Stimulated activated CD4-positive, alpha-beta T cell treated with anti-CD3 and anti-CD28 coated beads, Interleukin-1b, Interleukin-23, amount 100 ng/mL, for 1 hour (primary cell): Measurements from ENCODE around the gene LMOD3.
A peak's percentile ranks its signal among the peaks of the same experiment; 100 is the strongest.

Experiments
- DNase-seq, 2 donors: peaks; one replicate each; pipeline ENCODE4 v3.0.0-alpha.2; 2020; ENCODE audit warnings: low read depth in 2 of 2

LMOD3 gene

DNA sequence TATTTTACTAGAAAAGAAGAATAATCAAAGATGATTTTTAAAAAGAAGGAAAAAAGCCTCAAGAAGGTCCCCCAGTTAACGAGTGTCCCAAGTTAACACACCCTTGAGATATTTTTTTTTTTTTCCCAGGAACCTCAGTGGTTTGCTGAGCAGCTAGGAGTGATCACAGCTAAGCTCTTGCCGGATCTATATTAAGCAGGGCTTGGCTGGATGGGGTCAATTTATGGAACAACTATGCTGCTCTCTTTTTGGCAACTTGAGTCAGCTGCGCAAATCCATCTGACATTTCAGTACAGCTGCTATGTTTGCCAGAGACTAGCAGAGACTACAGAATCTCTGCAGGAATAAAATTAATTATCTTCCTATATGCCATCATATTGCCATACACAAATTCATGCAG, at the start of gene LMOD3:
Gene LMOD3, minus strand, starts transcription at position 193 of the 400 bp plus-strand sequence. CDS start 209 bp downstream, outside the sequence.
- DNase-seq = no peak

DNA sequence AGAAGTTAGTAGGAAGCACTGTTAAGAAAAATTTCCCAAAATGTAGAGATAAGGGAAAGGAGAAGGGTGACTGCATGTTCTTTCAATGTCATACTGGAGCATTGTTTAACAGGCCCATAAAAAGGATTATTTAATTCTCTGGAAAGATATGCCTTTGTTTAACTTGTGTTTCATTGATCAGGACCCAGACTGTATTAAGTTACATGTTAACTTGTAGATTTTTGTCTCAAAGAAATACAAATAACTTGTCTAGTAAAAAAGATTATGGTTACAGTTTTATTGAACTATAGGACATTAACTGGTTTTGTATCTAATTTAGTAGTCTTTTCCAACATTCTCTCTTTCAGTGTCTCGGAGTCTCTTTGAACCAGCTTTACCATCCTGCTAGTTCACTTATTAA, 49.7 kb upstream of the LMOD3 start:
- DNase-seq = no peak

DNA sequence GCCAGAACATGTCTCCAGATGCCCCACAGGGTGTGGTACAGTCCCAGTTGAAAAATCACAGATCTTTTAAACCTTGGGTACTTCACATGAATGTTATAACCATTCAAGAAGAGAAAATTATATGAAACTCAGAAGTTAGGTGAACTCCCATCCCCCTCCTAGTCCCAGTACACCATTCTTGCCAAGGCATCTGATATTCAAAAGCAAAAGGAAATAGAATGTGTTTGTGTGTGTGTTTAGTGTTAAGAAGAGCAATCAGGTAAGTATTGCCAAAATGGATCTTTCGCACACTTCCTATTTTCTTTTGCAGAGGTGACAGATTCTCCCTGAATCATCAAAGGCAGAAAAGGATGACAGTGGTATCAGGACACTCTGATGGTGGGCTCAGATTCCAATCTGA, 44.1 kb upstream of the LMOD3 start:
- no peak for DNase-seq

DNA sequence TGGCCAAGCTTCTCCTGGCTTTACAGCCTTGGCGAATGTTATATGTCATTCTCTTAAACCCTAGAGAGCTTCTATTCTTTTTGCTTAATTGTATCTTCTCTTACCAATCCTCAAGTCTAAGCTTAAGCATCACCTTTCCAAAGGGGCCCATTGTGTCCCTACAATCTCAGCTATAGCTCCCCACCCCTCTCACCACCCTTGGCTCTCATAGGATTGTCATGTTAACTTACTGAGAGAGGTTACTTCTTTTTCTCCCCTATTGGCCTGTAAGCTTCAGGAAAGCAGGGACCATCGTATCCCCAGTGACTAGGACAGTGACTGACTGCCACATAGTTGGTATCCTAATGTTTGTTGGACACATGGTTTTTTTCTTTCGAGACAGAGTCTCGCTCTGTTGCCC, 43.3 kb upstream of the LMOD3 start:
- DNase-seq = no peak

DNA sequence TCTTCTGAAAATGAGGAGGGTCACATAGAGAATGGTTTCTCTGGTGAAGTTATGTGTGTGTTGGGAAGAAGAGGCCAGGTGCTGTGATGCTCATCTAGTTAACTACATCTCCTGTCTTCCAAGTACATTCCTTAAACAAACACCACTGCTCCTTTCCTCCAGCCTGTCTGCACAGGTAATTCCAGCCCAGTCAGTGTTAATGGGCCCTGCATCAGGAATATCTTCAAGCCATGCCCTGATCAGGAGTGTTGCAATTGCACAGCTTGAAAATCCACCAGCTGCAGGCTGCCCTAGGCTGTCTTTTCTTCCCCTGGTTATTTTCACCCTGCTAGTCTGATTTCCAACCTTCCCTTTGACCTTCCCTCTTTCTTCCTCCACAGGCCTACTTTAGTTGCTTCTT, 41.9 kb upstream of the LMOD3 start:
- DNase-seq = no peak

DNA sequence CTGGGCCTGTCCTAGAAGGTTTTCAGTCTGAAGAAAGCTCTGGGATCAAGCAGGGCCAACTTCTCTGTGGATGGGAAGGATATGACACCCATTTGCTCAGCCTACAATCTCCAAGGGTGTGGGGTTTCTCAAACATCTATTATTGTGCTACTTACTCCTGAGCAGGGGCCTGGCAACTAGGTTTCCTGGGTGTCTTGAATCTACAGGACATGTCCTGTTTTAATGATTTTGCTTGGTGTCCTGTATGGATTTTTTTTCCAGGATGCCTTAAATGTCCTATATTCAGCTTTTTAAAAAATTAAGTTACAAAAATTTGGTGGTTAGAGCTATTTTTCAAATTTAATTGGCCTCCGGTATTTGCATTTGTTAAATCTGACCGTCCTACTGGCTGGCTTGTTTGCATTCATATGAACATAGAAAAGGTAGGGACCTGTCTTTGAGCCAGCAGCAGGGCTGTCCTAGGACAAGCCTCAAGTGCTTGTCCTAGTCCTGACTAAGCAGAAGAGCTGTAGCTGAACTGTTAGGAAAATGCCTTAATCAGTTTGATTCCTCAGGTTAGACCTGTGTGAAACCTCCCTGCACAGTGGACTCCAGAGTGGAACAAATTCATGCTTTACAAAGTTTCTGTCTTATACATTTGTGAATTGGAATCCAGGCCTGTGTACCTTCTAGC, 40.0 kb upstream of the LMOD3 start:
- no peak for DNase-seq

DNA sequence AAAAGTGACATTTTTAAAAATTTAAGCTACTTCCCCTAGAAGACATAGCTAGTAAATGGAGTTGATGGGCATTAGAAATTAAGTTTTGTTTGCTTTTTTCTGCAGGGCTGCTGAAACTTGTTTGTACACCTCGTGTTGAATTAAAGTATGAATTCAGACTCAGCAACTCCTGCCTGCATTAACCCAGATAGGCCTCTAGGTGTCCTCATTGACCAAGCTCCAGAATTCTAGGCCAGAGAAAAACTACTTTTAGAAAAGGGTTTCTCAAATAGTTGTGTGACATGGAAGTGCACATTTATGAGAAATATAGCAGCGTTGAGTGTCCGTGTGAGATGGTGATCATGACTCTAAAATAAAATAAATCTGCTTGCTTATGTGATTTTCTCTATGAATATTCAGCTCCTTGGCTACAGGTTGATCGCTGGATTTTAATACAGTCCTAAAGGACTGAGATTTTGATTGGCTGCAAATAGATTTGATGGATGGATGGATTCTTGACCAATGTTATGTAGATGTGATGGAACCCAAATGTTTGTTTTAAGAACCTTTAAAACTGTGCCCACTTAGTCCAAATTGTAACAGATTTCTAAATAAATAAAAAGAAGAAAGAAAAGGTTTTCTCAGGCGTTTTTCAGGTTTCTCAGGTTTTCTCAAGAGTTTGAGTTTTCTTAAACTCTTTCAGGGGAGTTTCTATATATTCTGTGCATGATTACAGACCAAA, 39.4 kb upstream of the LMOD3 start:
- DNase-seq = peak; percentile 4 to 13

DNA sequence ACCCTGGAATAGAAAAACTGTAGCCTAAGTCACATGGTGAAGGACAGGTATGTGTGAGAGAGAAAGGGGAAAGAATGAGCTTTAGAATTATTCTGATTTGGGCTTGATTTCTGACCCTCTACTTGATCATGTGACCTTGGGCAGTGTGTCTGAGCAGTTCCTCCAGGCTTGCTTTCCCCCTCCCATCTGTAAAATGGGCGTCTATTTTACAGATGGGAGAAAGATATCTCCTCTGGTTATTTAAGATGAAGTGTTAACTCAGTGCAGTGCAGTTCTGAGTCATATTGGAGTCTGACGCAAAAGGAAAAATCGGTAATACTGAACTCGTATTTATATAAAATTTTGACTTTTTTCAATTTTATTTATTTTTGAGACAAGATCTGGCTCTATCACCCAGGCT, 38.1 kb upstream of the LMOD3 start:
- no peak for DNase-seq

DNA sequence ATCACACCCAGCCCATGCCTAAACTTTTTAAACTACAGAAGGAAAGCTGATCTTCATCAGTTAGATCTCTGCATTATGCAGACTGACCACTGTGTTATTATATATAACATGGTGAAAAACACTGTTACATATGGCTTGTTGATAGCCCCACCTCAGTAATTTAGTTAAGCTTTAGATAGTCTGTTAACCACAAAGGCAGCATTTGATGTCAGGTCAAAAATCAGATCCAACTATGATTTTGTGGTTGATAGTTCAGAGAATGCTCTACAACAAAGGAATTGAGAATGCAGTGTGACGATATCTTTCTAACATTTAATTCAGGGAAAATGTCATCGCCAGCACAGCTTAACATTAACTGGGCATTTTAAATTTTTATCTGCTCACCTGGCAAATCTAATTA, 37.7 kb upstream of the LMOD3 start:
- no peak for DNase-seq

DNA sequence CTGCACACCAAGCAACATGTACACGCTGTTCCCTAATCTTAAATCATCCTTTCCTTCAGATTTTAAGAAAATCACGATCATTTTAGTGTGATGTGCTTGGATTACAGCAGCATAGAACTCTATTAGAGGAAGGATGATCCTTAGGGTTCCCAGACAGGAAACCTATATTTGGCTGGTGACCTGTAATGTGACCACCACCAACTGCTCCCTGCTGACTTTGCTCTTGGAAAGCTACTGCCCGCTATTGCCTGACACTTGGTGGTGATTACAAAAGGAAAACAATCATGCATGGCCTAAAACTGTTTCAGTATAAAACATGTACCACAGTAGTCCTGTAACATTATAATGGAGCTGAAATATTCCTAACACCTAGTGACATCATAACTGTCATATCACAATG, 27.2 kb upstream of the LMOD3 start:
- no peak for DNase-seq

DNA sequence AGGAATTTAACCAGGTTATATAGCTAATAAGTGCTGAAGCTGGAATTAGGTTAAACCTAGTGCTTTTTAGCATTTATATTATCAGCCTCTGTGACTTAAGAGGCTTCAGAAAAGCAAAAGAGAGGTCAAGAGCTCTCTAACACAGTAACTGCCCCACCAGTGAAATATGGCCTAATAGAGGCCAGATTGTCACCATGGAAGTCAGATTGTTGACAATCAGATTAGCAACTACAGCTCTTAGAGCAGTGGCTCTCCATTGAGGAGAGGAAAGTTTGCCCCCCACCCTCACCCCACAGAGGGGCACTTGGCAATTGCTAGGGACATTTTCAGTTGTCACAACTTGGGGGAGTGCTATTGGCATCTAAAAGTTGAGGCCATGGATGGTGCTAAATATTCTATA, 23.3 kb upstream of the LMOD3 start:
- DNase-seq = no peak

DNA sequence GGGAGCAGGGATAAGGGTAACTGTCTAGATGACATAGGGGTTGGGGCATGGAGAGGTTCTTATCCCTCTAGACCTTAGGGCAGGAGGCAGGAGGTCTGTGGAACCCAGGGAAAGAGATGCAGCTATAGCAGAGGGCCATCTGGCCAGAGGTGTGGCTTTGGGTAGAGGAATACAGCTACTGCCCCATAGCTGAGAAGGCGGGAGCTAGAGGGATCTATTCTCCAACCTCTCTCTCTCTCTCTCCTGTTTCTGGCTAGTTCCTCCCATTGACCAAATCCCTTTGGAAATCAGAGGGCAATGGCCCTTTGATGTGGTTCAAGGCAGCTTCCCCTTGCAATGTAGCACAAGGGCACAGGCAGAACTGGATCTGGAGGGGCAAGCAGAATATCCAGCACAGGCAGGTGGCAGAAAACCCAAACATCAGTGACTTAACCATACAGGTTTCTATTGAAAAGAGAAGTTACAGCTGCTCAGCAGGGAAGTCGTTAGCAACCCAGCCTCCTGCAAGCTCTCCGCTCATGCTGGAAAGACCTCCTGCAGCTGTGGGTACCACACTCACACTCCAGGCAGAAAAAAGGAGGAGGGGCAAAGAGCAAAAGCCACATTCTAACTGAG, 22.3 kb upstream of the LMOD3 start:
- DNase-seq = no peak

DNA sequence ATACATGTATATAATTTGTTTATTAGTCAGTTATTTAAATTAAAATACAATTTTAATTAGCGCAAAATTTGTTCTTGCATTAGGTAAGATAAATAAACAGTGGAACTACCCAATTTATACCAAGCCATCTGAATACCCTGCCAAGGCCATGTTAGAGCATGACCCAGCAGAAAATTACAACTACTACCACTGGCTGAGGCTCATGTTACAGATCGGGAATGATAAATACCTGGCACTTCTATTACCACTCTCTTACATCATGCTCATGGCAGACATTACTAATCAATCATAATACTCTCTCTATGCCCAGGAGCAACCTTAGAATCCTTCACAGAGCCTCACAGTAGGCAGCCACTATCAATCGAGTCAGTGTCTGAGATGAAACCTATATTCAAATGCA, 21.2 kb upstream of the LMOD3 start:
- DNase-seq = no peak

DNA sequence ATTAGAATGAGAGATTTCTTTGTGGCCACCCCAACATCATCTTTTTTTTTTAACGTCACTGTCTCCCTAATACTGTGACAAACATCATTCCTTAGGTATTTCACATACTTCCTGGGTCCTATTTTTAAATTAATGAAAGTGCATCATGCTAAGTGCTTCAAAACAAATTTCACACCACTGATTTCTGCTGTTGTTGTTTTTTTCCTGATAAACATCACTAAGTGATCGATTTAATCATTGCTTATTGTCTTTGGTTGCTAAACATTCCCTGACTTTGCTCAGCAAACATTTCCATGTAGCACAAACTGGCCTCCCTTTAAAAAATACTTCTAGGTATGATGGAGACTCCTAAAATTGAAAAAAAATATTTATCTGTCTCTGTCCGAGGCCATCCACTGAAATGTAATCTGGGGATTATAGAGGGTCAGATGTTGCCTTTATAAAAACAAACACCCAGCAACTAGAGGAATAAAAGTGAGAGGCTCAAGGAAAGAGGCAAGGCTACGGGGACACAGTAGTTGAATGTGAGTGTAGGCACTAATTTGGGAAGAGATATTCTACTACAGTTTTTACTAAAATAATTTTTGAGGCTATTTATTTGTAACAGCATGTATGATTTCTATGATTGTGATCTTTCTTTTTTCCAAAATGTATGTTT, 20.5 kb upstream of the LMOD3 start:
- no peak for DNase-seq

DNA sequence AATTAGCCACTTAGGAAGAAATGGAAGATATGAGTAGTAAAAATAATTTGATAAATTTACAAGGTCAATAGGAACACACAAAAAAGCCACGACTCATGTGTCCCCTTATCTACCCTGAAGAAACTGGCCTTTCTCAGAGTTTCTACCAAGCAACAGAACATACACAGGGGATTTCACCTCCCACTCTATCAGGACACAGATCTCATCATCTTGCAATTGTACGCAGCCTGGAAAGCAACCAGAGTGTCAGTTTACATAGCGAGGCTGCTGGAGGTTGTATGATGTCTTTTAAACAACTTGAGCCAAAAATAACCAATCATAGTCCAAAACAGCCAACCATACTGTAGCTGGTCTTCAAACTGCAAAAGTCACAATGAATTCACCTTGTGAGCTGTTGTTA, 19.7 kb upstream of the LMOD3 start:
- no peak for DNase-seq

DNA sequence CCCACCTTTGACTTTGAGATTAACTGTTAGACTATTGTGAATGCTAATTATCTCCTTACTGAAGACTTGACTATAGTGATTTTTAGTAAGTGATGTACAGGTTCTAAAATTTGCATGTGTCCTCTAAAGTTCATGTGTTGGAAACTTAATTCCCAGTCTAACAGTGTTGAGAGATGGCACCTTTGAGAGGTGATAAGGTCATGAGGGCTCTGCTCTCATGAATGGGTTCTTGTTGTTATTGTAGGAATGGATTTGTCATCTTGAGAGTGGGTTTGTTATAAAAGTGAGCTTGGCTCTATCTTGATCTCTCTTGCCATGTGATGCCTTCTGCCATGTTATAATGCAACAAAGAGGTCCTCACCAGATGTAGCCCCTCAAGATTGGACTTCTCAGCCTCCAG, 18.9 kb upstream of the LMOD3 start:
- DNase-seq = no peak

DNA sequence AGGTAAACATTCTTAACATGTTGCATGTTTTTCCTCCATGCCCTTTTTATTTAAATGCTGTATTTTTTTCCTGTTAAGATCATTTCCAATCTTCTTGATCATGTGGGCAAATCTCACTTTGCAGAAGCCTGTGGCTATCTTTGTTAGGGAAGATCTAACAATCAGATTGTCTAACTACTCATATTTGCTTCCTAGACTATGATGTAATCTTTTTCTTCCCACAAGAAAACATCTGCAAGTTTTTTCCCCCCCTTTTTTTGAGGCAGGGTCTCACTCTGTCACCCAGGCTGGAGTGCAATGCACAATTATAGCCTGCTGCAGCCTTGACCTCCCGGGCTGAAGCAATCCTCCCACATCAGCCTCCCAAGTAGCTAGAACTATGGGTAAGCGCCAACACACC, 15.0 kb upstream of the LMOD3 start:
- DNase-seq = no peak

DNA sequence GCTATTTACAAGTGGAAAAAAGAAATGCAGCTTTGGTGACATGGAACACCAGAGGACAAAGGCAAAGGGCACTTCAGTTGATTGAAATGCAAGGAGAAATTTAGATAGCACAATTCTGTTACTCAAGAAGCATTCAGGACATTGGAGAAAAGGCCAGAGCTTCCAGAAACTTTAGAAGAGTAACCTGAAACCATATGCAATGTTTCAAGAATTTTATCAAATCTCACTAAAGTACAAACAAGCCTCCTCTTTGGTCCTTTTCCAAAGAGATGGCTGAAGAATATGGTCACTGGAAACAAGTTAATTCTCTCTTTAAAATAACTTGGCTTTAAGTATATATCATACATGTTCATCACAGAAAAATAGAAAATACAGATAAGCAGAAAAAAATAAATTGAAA, 14.6 kb upstream of the LMOD3 start:
- no peak for DNase-seq

DNA sequence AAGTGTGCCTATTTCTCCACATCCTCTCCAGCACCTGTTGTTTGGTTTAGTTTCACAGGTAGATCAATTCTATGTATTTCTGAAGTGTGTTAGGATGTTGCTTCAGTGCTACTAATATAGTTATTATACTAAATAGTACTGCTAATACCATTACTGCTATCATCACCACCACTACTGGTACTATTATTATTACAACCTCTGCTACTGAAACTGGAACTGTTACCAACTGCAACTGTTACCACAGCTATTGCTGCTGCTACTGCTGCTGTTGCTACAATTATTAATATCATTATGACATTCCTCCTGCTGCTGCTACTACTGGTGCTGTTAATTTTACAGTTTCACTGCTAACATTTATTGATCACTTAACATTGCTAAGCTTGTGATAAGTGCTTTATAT, 8.3 kb upstream of the LMOD3 start:
- no peak for DNase-seq

DNA sequence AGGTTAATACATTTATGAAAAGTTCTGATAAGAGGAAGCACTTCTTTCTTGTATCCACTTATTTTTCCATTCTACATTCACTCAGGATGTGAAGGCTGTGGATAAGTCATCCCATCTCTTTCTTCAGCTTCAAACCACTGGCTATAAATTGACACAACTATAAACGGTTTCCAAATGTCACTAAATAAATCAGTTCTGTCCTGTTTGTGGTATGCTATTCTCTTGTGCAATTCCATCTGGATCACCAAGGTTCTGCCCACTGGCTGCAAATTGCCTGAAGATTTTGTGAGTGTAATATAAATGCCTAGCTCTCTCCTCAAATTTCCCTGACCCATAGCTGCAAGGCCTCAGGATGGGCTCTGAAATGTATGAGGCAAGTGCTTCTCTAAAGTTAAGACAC, 7.1 kb upstream of the LMOD3 start:
- DNase-seq = no peak

DNA sequence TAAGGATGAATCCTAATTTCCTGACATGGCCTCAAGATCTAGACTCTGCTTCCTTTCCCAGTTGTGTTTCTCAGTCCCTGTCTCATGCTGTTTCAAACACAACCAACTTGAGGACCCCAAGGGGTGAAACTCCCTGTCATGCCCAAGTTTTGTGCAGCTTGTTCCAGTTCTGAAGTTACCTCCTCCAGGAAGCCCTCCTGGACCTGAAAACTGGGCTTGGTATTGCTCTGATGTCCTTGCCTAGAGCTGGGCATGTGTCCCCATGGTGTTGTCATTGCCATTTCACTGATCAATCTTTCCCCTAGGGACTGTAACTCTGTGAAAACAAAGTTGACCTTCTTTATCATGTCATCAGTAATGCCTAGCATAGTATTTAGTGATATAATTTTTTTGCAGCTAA, 6.1 kb upstream of the LMOD3 start:
- DNase-seq = no peak

DNA sequence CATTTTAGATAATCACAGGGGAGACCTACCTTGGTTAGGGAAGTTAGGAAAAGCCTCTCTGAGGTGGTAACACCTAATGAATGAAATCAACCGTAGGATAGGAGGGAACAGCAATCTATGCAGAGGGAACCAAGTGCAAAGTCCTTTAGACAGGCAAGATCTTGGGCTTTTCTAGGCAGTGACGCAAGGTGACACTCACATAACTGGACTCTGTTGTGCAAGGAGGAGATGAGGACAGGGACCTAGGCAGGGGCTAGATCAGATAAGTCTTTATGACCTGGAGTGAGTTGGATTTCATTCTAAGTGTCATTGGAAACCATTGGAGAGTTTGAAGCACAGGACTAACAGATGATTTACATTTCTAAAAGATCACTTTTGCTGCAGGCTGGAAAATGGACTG, 4.6 kb upstream of the LMOD3 start:
- no peak for DNase-seq

DNA sequence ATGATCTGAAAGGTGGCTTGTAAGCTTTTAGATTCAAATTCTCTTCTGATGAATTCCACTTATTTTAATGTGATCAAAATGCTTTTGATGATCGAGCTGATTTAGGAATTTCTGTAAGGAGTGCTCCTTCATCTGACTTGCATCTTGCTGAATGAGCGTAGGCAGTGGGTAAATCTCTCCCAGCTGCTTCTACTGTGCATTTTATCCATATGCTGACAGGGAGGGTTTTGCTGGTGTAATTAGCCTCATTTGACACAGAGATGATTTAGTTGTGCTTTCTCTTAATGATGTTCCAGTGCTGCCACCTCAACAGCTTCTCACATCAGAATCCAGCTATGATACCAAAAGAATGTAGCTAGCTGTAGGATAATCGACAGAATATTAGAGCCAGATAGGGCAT, 3.8 kb upstream of the LMOD3 start:
- DNase-seq = no peak
